Vagina (tissue), 2 donors: ENCODE results near the gene ADISSP. TPM values are rescaled to one million over a fixed set of nuclear protein-coding genes. Genes with fewer than 3 reads are reported as not detected.

ENCODE experiments used
- DNase-seq, 2 donors: peaks; one replicate each; pipeline ENCODE4 v3.0.0-alpha.2; 2017; ENCODE audit errors: extremely low spot score in 2 of 2
- H3K27ac ChIP-seq: fragments of 200-600 bp; sonication (generic); one replicate; pipeline ENCODE4 v1.5.1; 2019
- H3K27me3 ChIP-seq: fragments of 200-600 bp; sonication (generic); one replicate; pipeline ENCODE4 v1.5.1; 2019
- H3K36me3 ChIP-seq, 2 donors: fragments of 200-600 bp; sonication (generic); one replicate each; pipeline ENCODE4 v1.5.1; 2017 to 2019
- H3K4me1 ChIP-seq: fragments of 200-600 bp; sonication (generic); one replicate; pipeline ENCODE4 v1.5.1; 2019
- H3K4me3 ChIP-seq, 2 donors: fragments of 200-600 bp; sonication (generic); 1 replicate in 1 of 2; 2 replicates in 1 of 2; pipeline ENCODE4 v1.5.1; 2016 to 2019
- H3K9me3 ChIP-seq: fragments of 200-600 bp; sonication (generic); one replicate; pipeline ENCODE4 v1.5.1; 2019
- POLR2A ChIP-seq, 2 donors: fragments of 450-650 bp; IDR thresholded peaks; one replicate each; pipeline ENCODE4 v1.6.1; 2017; ENCODE audit warnings: antibody characterized with exemption in 2 of 2, mild to moderate bottlenecking in 2 of 2, moderate library complexity in 2 of 2
- POLR2AphosphoS5 ChIP-seq, 2 donors: sonication (generic); formaldehyde crosslinking; IDR thresholded peaks; one replicate each; pipeline ENCODE4 v1.9.0; 2017; ENCODE audit warnings: antibody characterized with exemption in 2 of 2, mild to moderate bottlenecking in 2 of 2, low read depth in 1 of 2; ENCODE audit not compliant: insufficient read depth in 1 of 2
- intact Hi-C: fragments of 100-400 bp; cut with DNase I; formaldehyde crosslinking; loops from one replicate; pipeline ENCODE4 v1.15.1; 2023
- total RNA-seq: library from RNA; depleted of rRNA; stranded (reverse); fragments of >200 nt; gene quantifications from one replicate; pipeline ENCODE4 v1.2.3, GENCODE V29; 2016
- TF ChIP-seq, protein P1 (sequence below), 3 experiments: fragments of 450-650 bp in 2 of 3; fragments of 200-600 bp in 1 of 3; sonication (generic) in 1 of 3; IDR thresholded peaks; one replicate each; pipeline ENCODE4 v1.5.1; 2017 to 2019; ENCODE audit warnings: antibody characterized with exemption in 3 of 3, mild to moderate bottlenecking in 2 of 3, moderate library complexity in 2 of 3

The ADISSP gene
- total RNA-seq, 1 donor from 2014 or later: 16.0 TPM

DNA sequence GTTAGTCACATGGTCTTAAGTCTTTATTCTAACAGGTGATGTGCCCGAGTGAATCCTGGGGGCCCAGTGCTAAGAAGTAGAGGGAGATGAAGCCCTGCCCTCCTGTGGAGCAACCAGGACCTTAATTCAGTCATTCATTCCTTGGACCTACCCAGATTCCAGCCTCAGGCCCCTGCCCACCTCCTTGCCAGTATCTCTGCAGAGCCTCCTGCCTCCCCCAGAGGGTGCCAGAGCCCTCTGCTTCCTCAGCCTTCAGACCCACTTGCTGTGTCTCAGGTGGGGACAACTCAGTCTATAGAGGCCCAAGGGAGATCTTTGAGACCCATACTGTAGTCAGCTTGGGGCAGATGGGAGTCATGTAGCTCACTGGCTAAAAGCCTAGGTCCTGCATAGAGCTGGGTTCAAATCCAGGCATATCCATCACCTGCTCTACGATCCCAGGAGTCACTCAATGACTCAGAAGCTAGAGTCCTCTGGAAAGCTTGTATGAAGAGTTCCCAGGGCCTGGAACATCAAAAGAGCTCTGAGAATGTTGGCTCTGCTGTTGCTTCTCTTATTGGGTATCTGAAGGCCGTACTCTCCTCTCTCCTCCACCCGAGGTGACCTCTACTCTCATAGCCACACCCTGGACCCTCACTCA lies 51.2 kb downstream of the ADISSP start:
- Histone ChIP-seq H3K27me3 (no peaks in the 10 kb centered on the region), H3K27ac (no peak overlapping the region), H3K4me1 (peaks cover 3% of the 10 kb centered on the region), H3K4me3 (no peak overlapping the region), H3K9me3 (no peaks in the 10 kb centered on the region), H3K36me3 (no peaks in the 10 kb centered on the region)
- TF ChIP-seq POLR2AphosphoS5 (IDR thresholded peaks at IDR 0.05; ENCODE audit: insufficient read depth in 1 of 2, low read depth in 1 of 2): no peak
- TF ChIP-seq POLR2A (IDR thresholded peaks at IDR 0.05): no peak
- TF ChIP-seq, protein P1, sequence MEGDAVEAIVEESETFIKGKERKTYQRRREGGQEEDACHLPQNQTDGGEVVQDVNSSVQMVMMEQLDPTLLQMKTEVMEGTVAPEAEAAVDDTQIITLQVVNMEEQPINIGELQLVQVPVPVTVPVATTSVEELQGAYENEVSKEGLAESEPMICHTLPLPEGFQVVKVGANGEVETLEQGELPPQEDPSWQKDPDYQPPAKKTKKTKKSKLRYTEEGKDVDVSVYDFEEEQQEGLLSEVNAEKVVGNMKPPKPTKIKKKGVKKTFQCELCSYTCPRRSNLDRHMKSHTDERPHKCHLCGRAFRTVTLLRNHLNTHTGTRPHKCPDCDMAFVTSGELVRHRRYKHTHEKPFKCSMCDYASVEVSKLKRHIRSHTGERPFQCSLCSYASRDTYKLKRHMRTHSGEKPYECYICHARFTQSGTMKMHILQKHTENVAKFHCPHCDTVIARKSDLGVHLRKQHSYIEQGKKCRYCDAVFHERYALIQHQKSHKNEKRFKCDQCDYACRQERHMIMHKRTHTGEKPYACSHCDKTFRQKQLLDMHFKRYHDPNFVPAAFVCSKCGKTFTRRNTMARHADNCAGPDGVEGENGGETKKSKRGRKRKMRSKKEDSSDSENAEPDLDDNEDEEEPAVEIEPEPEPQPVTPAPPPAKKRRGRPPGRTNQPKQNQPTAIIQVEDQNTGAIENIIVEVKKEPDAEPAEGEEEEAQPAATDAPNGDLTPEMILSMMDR (IDR thresholded peaks at IDR 0.05): peak; percentile 6 to 36 (median 17)
- no peak for DNase-seq
- intact Hi-C loops: no loop called here

DNA sequence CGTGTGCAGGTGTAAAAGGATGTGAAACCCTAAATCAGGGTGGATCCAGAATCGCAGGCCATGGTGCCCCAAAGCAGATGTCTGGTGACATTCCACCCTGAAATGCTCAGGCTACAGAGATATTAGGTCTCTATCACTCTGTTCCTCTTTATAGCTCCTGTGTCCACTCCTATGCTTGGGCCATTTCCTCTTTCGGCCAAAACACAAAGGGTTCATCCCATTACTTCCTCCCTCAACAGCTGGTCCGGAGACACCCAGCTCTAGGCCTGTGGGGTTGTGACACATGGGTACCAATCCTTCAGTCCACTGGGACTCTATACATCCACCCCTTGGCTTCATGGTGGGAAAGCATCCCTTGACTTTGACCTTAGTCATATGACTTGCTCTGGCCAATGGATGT lies 53.5 kb downstream of the ADISSP start:
- Histone ChIP-seq H3K4me1 (peaks cover 14% of the 10 kb centered on the region), H3K4me3 (no peak overlapping the region), H3K9me3 (no peaks in the 10 kb centered on the region), H3K27ac (no peak overlapping the region), H3K27me3 (no peaks in the 10 kb centered on the region), H3K36me3 (no peaks in the 10 kb centered on the region)
- TF ChIP-seq POLR2AphosphoS5 (IDR thresholded peaks at IDR 0.05; ENCODE audit: insufficient read depth in 1 of 2, low read depth in 1 of 2): no peak
- no peak for TF ChIP-seq POLR2A (IDR thresholded peaks at IDR 0.05)
- TF ChIP-seq, protein P1 (IDR thresholded peaks at IDR 0.05): no peak
- DNase-seq: no peak
- intact Hi-C loops: no loop called here

DNA sequence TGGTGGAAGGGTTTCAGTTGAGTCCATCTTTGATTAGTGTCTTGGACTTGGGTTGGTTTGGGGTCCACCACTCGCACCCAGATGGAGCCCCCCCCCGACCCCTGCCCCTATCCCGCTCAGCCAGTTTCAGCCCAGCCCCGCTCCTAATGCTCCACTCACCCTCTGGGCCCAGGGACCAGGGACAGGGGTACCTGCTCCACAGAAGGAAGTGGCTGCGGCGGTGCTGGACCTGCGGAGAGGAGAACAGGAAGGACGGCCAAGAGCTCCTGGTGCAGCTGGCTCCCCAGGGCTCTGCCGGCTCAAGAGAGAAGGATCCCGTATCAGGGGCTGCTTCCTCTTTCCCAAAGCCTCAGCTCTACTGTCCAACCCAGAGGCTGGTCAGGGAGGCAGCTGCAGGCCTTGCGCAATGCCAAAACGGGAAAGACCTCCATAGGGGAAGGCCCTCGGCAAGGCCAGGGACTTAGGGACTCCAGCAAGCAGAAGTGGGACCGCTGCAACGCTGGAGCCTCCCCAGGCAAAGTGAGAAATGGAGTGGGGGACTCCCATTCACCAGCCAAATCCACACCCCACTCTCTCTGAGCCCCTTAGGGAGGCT lies 55.2 kb downstream of the ADISSP start, which contains the start of gene SIGLEC1:
Gene SIGLEC1, minus strand, starts transcription at position 322 of the 595 bp plus-strand sequence. CDS start 5,472 bp downstream, outside the sequence.
- H3K27me3 ChIP-seq: no peaks in the 10 kb centered on the region
- H3K36me3 ChIP-seq: no peaks in the 10 kb centered on the region
- H3K4me3 ChIP-seq: no peak within 1 kb of the TSS
- no peak within 1 kb of the TSS for H3K27ac ChIP-seq
- DNase-seq: peak in 1 of 2 donors; percentile 87
- H3K9me3 ChIP-seq: no peaks in the 10 kb centered on the region
- peaks cover 14% of the 10 kb centered on the region for H3K4me1 ChIP-seq
- intact Hi-C loops: no loop called here
- TF ChIP-seq POLR2A (IDR thresholded peaks at IDR 0.05) (no peak), POLR2AphosphoS5 (IDR thresholded peaks at IDR 0.05; ENCODE audit: insufficient read depth in 1 of 2, low read depth in 1 of 2) (no peak)
- TF ChIP-seq, protein P1 (IDR thresholded peaks at IDR 0.05): no peak

DNA sequence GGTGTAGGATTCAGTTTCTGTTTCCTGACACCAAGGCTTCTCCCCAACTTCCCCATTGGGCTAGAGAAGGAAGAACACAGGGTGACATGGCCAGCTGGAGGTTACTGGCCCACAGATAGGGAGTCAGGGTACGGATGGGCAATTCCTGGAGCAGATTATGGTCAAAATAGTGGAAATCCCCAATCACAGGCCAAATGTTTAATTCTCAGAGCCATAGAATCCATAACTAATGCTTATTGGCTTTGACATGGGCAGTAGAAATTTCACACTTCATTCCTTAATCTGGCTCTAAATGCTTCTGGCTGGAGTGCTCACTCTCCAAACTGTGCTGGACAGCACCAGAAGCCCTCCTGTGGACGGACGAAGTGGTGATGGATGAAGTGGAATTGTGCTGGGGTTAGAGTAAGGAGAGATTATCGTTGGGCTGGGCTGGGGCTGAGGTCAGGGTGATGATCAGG lies 56.0 kb downstream of the ADISSP start:
- peaks cover 14% of the 10 kb centered on the region for H3K4me1 ChIP-seq
- no peaks in the 10 kb centered on the region for H3K9me3 ChIP-seq
- intact Hi-C loops: no loop called here
- no peak overlapping the region for H3K4me3 ChIP-seq
- H3K27ac ChIP-seq: no peak overlapping the region
- no peak for DNase-seq
- TF ChIP-seq, protein P1 (IDR thresholded peaks at IDR 0.05): no peak
- TF ChIP-seq POLR2A (IDR thresholded peaks at IDR 0.05) (no peak), POLR2AphosphoS5 (IDR thresholded peaks at IDR 0.05; ENCODE audit: insufficient read depth in 1 of 2, low read depth in 1 of 2) (no peak)
- H3K36me3 ChIP-seq: no peaks in the 10 kb centered on the region
- no peaks in the 10 kb centered on the region for H3K27me3 ChIP-seq
